ENCODE measurements around the gene MEGF8. TPM values are rescaled to one million over a fixed set of nuclear protein-coding genes. Genes with fewer than 3 reads are reported as not detected.

MEGF8 gene
- polyA plus RNA-seq, 3 donors = 36.3 to 37.9 (median 36.7) TPM

DNA sequence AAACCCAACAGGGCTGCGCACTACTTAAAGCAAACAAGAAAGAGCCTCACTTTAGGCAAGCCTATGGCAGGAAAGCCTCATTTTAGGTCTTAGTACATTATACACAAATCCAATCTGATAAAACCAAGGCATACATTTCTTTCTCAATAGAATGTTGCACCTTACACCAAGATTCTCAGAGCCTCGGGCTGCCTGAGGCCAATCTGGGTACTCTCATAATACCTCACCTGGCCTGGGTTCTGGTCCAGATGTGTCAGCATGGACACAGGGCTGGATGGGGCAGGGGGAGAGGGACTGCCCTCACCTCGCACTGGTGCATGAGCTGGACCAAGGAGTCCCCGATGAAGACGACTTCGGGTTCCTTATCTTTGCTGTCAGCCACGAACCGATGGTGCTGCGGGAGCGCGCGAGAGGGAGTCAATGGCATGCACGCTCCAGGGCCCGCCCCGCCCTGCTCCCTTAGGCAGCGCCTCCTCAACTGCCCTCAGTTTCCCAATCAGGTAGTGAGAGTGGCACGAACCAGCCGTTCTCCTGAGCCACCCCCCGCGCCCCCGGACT, 23.7 kb upstream of the MEGF8 start, which contains the start of gene PRR19:
Gene PRR19 (plus strand): TSS at position 487 of the 558 bp plus-strand sequence. CDS start 7,453 bp downstream, outside the sequence.
- DNase-seq (ENCODE audit: low read depth in 3 of 3, low spot score in 2 of 3) = no peak

DNA sequence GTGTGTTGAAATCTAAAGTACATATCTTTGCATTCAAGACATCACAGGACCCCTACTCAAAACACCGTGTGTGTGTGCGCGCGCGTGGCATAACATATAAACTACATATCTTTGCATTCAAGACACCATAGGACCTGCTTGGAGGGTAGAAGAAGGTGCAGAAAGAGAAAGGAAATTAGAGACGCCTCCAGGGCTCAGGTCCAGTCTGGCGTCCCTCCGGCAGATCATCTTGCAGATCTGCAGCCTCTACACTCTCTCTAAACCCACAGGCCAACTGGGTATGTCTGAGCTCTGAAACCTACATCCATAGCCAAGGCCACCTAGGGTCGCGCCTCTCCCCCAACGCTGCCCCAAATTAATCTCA, 22.4 kb upstream of the MEGF8 start:
- no peak for DNase-seq (ENCODE audit: low read depth in 3 of 3, low spot score in 2 of 3)

DNA sequence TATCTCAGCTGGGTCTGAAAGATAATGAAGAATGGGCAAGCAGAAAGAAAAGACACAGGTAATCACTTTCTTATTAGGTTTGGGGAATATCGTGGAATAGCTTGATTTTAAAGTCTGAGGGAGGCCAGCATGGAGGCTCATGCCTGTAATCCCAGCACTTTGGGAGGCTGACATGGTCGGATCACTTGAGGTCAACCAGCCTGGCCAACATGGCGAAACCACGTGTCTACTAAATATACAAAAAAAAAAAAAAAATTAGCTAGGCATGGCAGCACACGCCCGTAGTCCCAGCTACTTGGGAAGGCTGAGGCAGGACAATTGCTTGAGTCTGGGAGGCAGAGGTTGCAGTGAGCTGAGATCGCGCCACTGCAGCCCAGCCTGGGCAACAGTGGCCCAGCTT, 21.6 kb upstream of the MEGF8 start:
- no peak for DNase-seq (ENCODE audit: low read depth in 3 of 3, low spot score in 2 of 3)

DNA sequence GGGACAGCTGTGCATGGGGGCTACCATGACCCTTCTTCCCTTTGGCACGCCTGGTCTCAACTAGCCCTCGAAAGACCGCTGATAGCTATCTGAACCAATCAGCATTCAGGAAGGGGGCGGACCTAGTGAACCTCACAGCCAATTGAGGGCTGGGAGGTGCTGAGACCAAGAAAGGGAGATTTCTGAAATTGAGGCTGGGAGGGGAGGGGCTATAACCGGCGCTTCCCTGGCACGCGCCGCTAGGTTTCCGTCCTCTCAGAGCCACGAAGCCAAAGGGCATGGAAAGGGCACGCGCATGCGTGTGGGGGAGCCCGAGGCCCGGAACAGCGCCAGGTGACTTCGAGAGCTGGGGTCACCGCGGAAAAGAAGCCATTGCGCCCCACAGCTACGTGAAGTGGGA, 18.8 kb upstream of the MEGF8 start:
- DNase-seq (ENCODE audit: low read depth in 3 of 3, low spot score in 2 of 3) = no peak

DNA sequence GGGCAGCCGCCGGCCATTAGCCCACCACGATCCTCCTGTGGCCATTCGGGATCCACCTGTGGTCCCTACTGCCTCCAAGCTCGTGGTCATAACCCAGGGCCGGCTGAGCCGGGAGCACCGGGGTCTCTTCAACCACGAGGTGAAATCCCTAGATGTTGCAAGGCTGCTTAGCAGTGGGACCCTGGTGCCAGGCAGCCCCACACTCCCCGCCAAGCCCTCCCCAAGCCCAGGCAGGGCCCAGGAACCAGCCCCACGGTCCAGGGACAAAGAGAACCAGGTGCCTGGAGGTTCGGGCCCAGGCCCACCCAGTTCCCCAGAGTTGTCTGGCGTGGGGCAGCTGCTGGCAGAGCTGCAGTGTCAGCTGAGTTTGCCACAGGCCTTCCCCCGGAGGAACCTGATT, 15.7 kb upstream of the MEGF8 start:
- no peak for DNase-seq (ENCODE audit: low read depth in 3 of 3, low spot score in 2 of 3)

DNA sequence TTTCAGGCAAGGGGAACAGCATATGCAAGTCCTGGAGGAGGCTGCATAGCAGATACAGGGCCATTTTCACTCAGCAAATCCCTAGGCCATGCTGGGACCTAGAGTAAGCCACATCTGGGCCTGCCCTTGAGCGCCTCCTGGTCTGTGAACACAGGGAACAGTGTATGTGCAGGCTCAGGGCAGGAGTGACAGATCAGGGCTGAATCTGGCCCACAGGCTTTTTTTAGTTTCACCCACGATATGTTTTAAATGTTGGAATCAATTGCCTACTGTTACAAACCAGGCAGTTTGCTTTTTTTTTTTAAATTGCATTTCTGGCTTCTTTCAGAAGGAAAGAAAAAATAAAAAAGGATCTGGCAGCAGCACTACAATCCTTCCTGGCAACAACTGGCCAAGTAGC, 13.8 kb upstream of the MEGF8 start:
- no peak for DNase-seq (ENCODE audit: low read depth in 3 of 3, low spot score in 2 of 3)

DNA sequence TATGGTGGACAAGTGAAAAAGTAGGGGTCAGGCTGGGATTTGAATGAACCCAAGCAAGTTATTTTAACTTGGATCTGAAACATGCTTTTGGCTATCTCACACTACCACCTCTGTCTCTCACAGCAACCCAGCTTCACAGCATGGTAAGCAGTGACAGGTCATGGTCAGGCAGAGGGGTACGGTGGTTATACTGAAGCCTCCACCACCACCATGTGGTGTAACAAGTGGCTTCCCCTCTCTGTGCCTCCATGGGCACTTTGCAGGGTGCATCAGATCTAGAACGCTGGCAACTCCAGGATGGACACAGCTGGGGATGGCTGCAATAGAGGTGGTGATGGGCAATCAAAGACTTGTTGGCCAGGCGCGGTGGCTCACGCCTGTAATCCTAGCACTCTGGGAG, 13.1 kb upstream of the MEGF8 start:
- DNase-seq (ENCODE audit: low read depth in 3 of 3, low spot score in 2 of 3) = no peak

DNA sequence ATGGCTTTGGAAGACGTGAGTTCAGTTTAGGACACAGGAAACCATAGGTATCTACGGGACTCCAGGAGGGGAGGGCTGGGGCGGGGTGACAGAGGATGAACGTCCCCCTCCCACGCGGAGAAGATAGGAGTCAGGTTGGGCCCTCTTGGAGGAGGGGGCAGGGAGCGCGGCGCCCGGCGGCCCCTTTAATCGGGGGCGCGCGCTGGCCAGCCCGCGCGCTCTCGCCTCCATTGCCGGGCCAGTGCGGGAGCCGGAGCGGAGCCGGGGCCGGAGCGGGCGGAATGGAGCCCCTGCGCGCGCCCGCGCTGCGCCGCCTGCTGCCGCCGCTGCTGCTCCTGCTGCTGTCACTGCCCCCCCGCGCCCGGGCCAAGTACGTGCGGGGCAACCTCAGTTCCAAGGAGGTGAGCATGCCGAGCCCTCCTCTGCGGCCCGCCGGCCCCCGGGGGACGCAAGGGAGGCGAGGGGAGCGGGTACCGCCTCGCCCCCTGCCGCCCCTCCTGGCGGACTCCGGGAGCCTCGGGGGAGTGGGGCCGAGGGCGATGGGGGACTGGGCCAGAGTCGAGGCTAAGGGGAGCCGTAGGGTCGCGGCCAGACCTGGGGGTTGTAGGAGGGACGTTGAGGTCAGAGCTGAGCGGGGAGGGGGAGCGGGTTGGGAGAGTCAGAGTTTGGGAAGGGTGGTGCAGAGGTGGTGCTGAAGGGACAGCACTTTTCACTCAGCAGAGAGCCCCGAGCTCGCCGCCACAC, 12.2 kb upstream of the MEGF8 start, which contains the start of gene TMEM145:
Gene TMEM145 (plus strand): TSS at position 214 of the 744 bp plus-strand sequence. CDS start 68 bp downstream, at position 282.
- DNase-seq (ENCODE audit: low read depth in 3 of 3, low spot score in 2 of 3) = peak in 1 of 3 donors; percentile 62

DNA sequence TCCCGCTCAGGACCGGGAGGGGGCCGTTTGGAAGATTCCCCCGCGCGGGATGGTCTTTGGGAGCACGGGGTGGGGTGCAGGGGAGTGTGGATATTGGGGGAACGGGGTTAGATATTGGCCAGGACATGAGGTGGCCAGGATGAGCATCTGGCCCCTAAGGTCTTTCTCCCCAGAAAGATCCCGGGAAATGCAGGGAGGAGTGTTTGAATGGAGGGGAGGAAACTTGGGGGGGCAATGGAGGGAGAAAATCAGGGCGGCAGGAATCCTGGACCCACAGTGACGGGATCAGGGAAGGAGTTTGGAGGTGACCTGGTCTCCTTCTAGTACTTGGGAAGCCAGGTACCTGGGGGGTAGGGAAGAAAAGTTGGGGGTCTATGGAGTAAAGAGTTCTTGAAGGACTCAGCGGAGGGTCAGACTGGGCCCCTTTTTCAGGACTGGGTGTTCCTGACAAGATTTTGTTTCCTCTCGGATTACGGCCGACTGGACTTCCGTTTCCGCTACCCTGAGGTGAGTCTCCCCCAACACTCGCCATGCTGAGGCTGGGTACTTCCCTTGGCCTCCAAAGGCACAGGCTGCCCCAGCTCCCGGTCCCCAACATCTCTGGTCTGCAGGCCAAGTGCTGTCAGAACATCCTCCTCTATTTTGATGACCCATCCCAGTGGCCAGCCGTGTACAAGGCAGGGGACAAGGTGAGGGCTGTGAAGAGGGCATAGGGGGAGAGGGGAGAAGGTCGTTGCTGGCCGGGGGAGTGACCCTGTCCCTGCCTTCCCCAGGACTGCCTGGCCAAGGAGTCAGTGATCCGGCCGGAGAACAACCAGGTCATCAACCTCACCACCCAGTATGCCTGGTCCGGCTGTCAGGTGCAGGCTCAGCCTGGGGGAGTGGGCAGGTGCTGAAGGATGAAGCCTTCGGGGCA, 11.3 kb upstream of the MEGF8 start:
- DNase-seq (ENCODE audit: low read depth in 3 of 3, low spot score in 2 of 3) = no peak

DNA sequence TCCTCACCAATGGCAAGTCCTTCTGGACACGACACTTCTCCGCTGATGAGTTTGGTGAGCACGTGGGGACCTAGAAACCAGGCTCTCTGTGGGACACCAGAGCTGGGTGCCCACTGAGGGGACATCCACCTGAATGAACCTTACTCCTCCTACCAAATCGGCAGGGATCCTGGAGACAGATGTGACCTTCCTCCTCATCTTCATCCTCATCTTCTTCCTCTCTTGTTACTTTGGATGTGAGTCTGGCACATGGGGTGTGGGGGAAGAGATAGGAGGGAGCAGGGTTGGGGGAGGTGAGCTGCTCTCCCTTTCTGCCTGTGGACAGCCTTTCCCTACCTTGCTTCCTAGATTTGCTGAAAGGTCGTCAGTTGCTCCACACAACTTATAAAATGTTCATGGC, 10.4 kb upstream of the MEGF8 start:
- no peak for DNase-seq (ENCODE audit: low read depth in 3 of 3, low spot score in 2 of 3)

DNA sequence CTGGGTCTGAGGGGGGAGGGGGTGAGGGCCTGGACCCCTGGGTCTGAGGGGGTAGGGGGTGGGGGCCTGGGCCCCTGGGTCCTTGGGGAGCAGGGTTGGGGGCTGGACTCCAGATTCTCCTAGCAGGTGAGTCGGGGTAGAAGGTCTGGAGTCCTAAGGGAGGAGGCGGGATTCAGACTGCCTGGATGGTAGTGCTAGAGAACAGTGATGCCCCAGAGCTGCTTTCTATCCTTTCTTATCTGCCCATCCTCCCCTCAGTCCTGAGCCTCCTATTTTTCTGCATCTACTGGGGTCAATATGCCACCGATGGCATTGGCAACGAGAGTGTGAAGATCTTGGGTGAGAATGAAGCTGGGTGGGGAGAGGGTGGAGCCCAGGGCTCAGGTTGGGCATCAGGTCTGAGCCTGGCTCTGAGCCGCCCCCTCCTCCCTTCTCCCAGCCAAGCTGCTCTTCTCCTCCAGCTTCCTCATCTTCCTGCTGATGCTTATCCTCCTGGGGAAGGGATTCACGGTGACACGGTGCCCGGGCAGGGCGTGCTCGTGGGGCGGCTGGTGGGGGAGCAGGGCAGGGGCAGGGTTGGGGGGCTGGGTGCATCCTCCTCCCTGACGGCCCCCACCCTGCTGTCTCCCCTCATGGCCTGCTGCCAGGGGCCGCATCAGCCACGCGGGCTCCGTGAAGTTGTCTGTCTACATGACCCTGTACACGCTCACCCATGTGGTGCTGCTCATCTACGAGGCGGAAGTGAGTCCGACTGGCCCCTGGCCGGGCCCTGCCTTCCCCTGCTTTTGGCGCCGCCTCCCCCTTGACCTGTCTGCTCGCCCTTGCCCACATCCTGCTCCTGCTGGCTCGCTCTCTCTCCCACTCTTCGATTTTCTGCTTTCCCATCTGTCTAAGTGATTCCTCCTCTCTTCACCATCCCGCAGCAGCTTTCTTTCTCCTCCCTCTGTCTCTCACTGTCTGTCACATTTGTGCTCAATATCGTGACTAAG, 8.9 kb upstream of the MEGF8 start:
- DNase-seq (ENCODE audit: low read depth in 3 of 3, low spot score in 2 of 3) = no peak

DNA sequence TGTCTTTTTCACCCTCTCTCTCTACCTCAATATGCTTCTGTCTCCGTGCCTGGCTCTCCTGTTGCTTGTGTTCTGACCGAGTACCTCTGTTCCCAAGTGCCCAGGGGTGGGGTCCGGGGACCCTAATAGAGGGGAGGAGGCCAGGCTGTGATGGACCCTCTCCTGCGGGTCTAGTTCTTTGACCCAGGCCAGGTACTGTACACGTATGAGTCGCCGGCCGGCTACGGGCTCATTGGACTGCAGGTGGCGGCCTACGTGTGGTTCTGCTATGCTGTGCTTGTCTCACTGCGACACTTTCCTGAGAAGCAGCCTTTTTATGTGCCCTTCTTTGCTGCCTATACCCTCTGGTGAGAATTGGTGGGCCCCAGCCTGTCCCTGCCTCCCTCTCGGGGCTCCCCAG, 7.9 kb upstream of the MEGF8 start:
- no peak for DNase-seq (ENCODE audit: low read depth in 3 of 3, low spot score in 2 of 3)

DNA sequence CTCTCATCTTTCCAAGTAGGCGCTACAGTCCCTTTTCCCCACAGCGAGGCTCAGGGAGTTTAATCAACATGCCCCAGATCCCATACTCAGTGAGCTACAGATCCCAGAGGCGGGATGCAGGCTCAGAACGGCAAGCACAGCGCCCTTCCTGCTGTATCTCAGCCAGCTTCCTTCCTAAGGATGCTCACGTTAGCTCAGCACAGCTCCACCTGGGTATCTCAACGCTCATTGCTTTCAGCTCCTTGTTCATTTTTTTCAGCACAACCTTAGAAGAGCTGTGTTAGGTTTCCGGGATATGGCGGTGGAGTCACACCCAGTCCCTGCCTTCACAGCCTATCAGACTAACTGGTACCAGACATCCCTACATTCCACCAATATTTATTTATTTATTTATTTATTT, 3.1 kb upstream of the MEGF8 start:
- DNase-seq (ENCODE audit: low read depth in 3 of 3, low spot score in 2 of 3) = no peak

DNA sequence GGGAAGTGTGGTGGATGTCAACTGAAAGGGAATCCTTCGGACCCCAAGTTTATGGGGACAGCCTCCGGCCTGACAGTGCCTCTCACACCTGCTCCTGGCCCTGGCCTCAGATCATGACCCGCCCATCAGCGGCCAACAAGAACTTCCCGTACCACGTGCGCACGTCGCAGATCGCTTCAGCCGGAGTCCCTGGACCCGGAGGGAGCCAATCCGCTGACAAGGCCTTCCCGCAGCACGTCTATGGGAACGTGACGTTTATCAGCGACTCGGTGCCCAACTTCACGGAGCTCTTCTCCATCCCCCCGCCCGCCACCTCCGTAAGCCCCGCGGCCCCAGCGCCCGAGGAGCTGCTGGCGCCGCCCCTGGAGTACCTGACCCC, 2.0 kb upstream of the MEGF8 start:
- DNase-seq (ENCODE audit: low read depth in 3 of 3, low spot score in 2 of 3) = no peak

DNA sequence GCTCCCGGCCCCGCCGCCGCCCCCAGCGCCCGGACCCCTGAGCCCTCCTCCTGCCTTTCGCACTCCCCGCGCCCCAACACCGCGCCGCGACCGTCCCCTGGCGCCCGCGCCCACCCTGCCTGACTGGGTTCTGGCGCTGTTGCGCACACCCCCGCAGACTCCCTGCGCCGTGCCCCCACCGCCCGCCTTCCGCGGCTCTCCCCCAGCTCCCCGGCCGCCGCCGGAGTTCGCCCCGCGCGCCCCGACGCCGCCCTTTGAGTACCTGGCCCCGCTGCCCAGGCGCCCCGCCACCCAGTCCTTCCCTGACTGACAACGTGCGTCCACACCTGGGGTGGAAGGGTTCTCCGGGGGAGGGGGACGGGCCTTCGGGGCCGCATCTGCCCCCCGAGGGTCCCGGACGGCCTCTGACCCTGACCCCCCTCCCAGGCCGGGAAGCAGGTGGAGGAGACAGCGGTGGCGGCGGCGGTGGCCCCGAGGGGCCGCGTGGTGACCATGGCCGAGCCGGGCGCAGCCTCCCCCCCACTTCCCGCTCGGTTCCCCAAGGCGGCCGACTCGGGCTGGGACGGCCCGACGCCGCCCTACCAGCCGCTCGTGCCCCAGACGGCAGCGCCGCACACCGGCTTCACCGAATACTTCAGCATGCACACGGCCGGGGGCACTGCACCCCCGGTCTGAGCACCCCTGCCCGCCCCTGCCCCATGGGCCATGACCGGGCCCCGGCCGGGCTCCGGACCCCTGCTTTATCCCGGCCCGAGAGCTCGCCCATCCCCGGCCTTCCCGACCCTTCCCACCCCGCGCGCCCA, 1.4 kb upstream of the MEGF8 start:
- no peak for DNase-seq (ENCODE audit: low read depth in 3 of 3, low spot score in 2 of 3)

DNA sequence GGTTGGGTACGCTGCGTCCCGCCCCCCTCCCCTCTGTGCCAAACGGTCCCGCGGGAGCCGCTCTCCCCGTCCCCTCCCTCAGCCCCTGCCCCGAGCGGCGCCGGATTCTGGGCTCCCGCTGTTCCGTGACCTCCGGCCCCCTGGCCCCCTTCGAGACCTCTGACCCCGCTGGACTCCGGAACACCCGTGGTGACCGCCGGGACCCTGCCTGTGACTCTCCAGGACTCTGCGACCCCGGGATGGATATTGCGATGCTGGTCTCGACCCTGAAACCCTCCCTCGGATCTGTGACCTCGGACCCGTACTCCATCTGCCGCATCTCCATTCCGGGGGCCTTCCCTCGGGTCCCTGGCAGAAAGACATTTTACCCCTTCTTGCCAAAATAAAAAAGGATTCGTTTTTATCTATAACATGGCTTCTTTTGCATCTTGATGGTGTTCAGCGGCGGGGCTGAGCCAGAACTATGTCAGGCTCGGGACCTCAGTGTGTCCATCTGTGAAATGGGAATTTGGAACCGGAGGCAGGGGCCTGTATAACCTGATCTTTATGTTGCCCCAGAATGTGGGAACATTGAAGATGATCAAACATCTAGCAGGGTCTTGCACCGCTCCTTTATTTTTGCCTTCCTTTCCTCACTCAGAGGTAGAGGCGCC, 654 bp upstream of the MEGF8 start:
- no peak for DNase-seq (ENCODE audit: low read depth in 3 of 3, low spot score in 2 of 3)

DNA sequence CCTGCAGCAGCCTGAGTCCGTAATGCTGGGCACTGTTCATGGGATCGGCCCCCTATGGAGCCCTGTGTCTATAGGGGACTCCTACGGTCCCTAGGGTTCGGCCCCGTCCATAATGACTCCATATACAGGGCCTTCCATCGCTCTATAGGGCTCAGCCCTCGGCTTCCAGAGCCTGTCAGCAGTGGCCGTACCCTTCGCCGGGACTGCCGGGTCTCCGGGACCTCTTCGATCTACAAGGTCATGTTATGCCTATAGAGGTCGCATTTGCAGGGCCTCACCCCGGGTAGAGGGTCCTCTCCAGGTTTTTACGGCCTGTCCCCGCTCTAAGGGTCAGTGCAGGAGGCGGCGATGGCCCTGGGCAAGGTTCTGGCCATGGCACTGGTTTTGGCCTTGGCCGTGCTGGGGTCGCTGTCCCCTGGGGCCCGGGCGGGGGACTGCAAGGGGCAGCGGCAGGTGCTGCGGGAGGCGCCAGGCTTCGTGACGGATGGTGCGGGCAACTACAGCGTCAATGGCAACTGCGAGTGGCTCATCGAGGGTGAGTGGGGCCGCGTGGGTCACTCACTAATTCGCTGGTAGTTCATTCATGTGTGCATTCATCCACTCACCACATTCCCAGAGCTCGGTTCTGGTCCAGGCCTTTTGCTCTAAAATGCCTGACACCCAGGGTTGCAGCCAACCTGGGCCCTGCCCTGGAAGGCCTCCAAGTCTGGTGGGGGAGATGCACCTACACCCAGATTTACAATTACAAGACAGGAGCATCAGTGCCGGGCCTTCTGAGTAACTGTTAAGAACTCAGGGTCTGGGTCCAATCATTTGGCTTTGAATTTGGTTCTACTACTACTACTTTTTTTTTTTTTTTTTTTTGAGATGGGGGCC, 699 bp downstream of the MEGF8 start:
- DNase-seq (ENCODE audit: low read depth in 3 of 3, low spot score in 2 of 3) = no peak

DNA sequence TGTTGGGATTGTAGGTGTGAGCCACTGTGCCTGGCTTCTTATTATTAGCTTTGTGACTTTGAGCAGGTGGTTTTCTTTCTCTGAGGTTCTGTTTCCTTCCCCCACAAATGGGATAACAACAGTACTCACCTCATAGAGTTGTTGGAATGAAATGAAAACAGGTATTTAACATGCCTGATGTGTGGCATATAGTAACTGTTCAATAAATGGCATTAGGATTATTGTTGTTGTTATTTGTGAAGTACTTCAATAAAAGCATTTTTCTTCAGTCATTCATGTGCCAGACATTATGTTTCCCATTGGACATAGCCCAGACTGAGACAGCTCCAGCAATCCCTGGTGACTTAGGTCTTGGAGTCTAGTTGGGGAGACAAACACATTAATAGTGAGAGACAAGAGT, 1.5 kb downstream of the MEGF8 start:
- DNase-seq (ENCODE audit: low read depth in 3 of 3, low spot score in 2 of 3) = no peak
